Esophagus squamous epithelium (tissue), 4 donors: ENCODE measurements around the gene RAX2.

Experiments used
- CTCF ChIP-seq, 6 experiments: fragments of 450-650 bp in 4 of 6; fragments of 200-600 bp in 2 of 6; sonication (generic) in 2 of 6; IDR thresholded peaks; one replicate each; pipeline ENCODE4 v1.5.1; 2016 to 2019; ENCODE audit warnings: antibody characterized with exemption in 6 of 6, mild to moderate bottlenecking in 4 of 6, moderate library complexity in 4 of 6
- POLR2A ChIP-seq, 4 donors: fragments of 450-650 bp; IDR thresholded peaks; one replicate each; pipeline ENCODE4 v1.6.1; 2017; ENCODE audit warnings: antibody characterized with exemption in 4 of 4, mild to moderate bottlenecking in 4 of 4, moderate library complexity in 3 of 4

- no peak for TF ChIP-seq CTCF (IDR thresholded peaks at IDR 0.05)
- no peak for TF ChIP-seq POLR2A (IDR thresholded peaks at IDR 0.05)
These were observed 31.6 kb downstream of the RAX2 start for GRCh38 chr19:3740431-3740830.
